ENCODE results near the gene RPS21. TPM values are rescaled to one million over a fixed set of nuclear protein-coding genes. Genes with fewer than 3 reads are reported as not detected.
A peak's percentile ranks its signal among the peaks of the same experiment; 100 is the strongest.

Gene RPS21
- total and polyA plus RNA-seq, 9 of the 15 experiments (the other 6 are each of a cell fraction or from before 2014, with no cell fraction given): 1,380 to 5,647 (median 3,091) TPM

DNA sequence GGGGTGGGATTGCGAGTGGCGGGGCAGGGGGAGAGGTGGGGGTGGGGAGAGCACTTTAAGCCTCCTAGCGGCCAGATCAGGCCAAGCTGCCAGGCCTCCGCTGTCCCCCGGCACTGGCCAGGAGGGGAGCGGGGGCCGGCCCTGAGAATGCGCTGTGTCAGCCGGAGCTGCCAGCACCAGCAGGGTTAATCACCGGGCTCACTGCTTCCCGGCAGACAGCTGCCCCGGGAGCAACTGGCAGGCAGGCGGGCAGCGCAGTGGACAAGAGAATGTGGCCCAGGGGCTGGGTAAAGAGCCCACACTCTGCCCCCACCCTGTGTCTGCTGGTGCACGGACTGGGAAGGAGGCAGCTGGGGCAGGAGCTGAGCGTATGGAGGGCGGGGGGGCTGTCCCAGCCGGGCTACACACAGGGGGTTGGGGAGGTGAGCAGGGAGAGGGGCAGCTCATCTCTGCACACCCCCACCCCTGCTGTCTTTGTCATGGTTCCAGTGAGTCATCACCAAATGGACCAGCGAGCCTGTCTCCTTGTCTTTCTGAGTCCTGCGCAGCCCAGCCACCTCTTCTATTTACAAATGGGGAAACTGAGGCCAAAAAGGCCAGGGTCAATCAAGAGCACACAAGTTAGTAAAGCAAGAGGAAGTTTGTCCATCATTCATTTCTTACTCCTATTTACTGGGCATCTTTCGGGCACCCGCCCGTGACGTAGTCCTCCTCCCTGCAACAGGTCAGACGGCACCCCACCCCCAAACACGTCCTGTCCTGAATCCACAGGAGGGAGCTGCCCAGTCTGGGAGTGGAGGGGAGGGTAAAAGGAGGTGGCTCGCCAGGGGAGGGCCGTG lies 17.7 kb upstream of the RPS21 start (continued):
- TF ChIP-seq JUN (IDR thresholded peaks at IDR 0.05; ENCODE audit: borderline replicate concordance, low read depth, low read length) (peak; percentile 46; the same call in 1 of the 2 replicates), JUN (CRISPR knock-in tag; IDR thresholded peaks at IDR 0.05; ENCODE audit: borderline replicate concordance) (no peak), CHD2 (IDR thresholded peaks at IDR 0.05; ENCODE audit: low read depth, low read length) (no peak), EP300 (IDR thresholded peaks at IDR 0.05; ENCODE audit: low read length) (no peak), ZNF212 (CRISPR knock-in tag; IDR thresholded peaks at IDR 0.05) (no peak), LCOR (CRISPR knock-in tag; IDR thresholded peaks at IDR 0.05) (no peak), ZC3H8 (IDR thresholded peaks at IDR 0.05) (no peak), CBX8 (IDR thresholded peaks at IDR 0.05; ENCODE audit: borderline replicate concordance, extremely low read depth, low read depth, low read length, poor library complexity, severe bottlenecking) (no peak), ZNF324 (CRISPR knock-in tag; IDR thresholded peaks at IDR 0.05) (no peak), SMAD3 (CRISPR knock-in tag; conservative IDR thresholded peaks at IDR 0.05) (no peak), SIN3A (IDR thresholded peaks at IDR 0.05; ENCODE audit: borderline replicate concordance in 2 of 2, control insufficient read depth in 1 of 2, low read depth in 2 of 2, low read length in 2 of 2) (no peak), TCF3 (CRISPR knock-in tag; IDR thresholded peaks at IDR 0.05) (no peak), RBM39 (optimal IDR thresholded peaks at IDR 0.05; ENCODE audit: low read depth, low read length) (no peak), JUNB (CRISPR knock-in tag; conservative IDR thresholded peaks at IDR 0.05) (no peak), IRF2 (CRISPR knock-in tag; IDR thresholded peaks at IDR 0.05) (no peak), HDGF (IDR thresholded peaks at IDR 0.05) (no peak), ZNF316 (IDR thresholded peaks at IDR 0.05) (peak; percentile 9; the same call in 1 of the 2 replicates), ZNF717 (CRISPR knock-in tag; IDR thresholded peaks at IDR 0.05) (no peak), JUND (IDR thresholded peaks at IDR 0.05; ENCODE audit: borderline replicate concordance, low read depth, low read length) (peak; percentile 74), JUND (tag; IDR thresholded peaks at IDR 0.05; ENCODE audit: borderline replicate concordance, low read depth, low read length) (no peak; the same call in 2 of the 3 replicates), CBX3 (IDR thresholded peaks at IDR 0.05; ENCODE audit: borderline replicate concordance in 1 of 2, low read length in 2 of 2) (no peak)
- TF ChIP-seq, protein P1, sequence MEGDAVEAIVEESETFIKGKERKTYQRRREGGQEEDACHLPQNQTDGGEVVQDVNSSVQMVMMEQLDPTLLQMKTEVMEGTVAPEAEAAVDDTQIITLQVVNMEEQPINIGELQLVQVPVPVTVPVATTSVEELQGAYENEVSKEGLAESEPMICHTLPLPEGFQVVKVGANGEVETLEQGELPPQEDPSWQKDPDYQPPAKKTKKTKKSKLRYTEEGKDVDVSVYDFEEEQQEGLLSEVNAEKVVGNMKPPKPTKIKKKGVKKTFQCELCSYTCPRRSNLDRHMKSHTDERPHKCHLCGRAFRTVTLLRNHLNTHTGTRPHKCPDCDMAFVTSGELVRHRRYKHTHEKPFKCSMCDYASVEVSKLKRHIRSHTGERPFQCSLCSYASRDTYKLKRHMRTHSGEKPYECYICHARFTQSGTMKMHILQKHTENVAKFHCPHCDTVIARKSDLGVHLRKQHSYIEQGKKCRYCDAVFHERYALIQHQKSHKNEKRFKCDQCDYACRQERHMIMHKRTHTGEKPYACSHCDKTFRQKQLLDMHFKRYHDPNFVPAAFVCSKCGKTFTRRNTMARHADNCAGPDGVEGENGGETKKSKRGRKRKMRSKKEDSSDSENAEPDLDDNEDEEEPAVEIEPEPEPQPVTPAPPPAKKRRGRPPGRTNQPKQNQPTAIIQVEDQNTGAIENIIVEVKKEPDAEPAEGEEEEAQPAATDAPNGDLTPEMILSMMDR (IDR thresholded peaks at IDR 0.05 in 2 of 3, conservative IDR thresholded peaks at IDR 0.05 in 1 of 3; ENCODE audit: insufficient read depth in 2 of 3, low read depth in 1 of 3, low read length in 3 of 3): peak; percentile 34 to 47 (median 36); a peak in 3 of 6 replicates
- TF ChIP-seq, protein P2, sequence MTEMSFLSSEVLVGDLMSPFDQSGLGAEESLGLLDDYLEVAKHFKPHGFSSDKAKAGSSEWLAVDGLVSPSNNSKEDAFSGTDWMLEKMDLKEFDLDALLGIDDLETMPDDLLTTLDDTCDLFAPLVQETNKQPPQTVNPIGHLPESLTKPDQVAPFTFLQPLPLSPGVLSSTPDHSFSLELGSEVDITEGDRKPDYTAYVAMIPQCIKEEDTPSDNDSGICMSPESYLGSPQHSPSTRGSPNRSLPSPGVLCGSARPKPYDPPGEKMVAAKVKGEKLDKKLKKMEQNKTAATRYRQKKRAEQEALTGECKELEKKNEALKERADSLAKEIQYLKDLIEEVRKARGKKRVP (CRISPR knock-in tag; IDR thresholded peaks at IDR 0.05): no peak
- TF ChIP-seq, protein P3, sequence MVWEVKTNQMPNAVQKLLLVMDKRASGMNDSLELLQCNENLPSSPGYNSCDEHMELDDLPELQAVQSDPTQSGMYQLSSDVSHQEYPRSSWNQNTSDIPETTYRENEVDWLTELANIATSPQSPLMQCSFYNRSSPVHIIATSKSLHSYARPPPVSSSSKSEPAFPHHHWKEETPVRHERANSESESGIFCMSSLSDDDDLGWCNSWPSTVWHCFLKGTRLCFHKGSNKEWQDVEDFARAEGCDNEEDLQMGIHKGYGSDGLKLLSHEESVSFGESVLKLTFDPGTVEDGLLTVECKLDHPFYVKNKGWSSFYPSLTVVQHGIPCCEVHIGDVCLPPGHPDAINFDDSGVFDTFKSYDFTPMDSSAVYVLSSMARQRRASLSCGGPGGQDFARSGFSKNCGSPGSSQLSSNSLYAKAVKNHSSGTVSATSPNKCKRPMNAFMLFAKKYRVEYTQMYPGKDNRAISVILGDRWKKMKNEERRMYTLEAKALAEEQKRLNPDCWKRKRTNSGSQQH (CRISPR knock-in tag; IDR thresholded peaks at IDR 0.05): no peak
- TF ChIP-seq, protein P4, sequence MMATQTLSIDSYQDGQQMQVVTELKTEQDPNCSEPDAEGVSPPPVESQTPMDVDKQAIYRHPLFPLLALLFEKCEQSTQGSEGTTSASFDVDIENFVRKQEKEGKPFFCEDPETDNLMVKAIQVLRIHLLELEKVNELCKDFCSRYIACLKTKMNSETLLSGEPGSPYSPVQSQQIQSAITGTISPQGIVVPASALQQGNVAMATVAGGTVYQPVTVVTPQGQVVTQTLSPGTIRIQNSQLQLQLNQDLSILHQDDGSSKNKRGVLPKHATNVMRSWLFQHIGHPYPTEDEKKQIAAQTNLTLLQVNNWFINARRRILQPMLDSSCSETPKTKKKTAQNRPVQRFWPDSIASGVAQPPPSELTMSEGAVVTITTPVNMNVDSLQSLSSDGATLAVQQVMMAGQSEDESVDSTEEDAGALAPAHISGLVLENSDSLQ (IDR thresholded peaks at IDR 0.05): no peak
